HT-29 (cell line): ENCODE results near the gene MAMLD1. TPM values are rescaled to one million over a fixed set of nuclear protein-coding genes. Genes with fewer than 3 reads are reported as not detected.
A peak's percentile ranks its signal among the peaks of the same experiment; 100 is the strongest.

ENCODE experiments used
- DNase-seq: peaks from one replicate; pipeline ENCODE4 v3.0.0-alpha.2; 2015; ENCODE audit warnings: low spot score
- total RNA-seq: library from RNA; depleted of rRNA; stranded (reverse); fragments of >200 nt; shearing (Covaris generic); gene quantifications from 2 replicates; pipeline ENCODE4 v1.2.3, GENCODE V29; 2014

Gene MAMLD1
- total RNA-seq, 1 experiment from 2014 or later = 0.15 TPM

DNA sequence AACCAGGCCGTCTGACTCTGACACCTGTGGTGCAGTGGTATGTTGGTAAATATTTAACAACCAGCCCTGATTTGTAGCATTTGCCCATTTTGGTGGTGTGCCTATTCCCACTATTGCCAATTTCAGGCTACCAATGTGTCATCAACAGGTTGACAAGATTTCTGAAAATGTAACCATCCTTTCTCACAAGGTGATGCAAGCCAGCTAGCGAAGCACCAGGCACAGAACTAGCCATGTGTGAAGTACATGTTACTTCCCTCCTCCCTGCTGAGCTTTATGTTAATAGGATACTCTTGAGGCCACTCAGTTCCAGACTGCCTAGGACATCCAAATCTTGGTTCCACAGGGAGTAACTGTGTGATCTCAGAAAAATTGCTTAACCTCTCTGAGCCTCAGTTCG, 7.2 kb upstream of the MAMLD1 start:
- no peak for DNase-seq

DNA sequence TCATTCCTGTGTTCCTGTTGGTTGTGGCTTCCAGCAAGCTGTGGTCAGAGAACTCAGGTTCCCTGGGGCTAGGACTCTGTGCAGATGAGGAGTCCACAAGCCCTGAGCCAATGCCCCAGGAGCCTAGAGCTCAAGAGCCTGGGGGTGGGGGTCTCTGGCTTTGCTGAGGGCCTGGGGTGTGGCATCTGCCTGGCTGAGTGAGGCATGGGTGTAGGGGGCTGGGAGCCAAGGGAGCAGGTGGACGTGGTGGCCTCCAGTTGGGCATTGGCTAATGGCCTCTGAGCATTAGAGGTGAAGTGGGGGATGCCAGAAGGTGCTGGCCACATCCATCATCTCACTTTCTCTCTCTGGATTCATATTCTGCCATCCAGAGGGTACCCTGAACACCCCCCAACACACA, 5.3 kb upstream of the MAMLD1 start:
- no peak for DNase-seq

DNA sequence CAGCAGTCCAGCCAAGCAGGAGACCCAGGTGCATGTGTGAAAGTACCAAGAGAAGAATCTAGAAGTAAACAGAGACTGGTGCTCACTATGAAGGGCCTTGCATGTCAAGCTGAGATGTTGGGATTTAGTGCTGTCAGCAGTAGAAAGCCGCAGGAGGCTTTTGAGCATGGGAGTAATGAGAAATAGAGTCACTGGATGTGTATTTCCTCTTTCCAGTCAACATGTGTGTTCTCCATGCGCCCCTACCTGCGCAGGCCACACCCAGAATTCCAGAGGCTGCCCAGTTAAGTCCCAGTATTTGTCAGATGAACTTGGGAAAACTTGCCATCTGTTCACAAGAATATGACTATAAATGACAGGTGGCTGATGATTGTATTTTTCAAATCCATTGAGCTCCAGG, 4.5 kb upstream of the MAMLD1 start:
- no peak for DNase-seq

DNA sequence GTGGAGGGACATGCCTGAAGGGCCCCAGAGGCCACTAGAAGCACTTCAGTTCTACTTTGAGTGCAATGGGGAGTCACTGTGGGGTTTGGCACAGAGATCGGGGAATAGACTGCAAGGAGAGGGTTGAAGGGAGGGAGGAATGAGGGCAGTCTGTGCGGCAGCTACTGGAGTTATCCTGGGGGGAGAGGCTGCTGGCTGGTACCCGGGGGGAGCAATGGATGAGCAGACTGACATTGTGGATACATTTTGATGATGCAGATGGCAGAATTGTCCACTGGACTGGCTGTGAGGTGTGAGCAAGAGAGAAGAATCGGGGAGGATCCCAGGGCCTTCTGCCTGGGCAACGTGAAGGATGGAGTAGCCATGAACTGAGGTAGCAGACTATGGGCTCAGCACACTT, 2.8 kb upstream of the MAMLD1 start:
- no peak for DNase-seq

DNA sequence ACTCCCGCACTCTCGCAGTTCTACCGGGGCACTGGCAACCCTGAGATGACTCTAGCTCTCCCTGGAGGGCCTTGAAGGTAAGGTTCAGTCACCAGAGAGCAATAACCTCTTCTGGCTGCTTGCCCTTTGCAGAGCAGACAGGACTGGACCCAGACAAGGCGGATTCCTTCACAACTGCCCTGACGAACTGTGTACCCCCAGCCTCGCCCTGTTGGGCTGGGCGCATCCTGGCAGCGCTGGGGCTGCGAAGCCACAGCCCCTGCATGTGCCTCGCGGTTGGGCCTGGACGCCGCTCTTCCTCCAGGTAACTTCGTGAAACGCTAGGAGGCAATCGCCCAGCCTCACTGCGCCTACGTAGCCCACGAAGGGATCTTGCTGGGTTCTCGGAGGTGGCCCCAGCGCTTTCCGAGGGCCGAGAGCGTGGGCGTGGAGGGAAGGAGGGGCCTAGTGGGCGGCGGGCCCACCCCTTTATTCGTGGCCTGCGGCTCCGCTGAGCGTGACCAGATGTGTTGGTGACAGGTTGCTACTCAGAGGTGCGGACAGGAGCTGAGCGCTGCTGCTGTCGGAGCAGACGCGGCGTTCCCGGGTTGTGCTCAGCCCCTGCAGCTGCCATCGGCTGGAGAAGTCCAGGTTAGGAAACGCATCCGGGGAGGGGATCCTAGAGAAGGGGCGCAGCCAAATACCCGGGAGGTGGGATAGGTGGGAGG, 1.9 kb upstream of the MAMLD1 start:
- no peak for DNase-seq

DNA sequence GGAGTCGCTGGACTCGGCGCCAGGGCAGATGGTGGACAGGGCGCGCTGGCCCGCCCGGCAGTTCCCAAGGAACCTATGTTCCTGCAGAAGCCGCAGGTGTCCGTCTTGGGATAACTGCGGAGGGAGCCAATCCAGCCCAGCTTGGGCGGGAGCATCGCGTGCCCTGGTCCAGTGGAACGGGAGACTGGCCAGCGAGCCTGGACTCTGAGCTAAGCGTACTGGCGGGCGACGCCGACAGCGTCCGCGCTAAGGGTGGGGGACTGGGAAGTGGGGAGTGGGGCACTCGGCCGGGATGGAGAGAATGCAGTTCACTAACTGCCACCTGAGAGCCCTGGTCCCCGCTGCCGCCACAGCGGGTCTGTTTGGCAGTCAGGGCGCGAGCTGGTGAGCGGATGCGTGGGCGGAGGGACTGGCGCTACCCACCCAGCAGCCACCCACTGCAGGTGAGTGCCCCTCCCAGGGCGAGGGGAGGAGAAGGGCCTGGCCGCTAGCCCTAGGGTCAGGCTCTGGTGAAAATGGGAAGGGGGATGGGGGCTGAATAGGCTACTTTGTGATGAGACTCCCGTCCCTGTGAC, 1.3 kb upstream of the MAMLD1 start:
- no peak for DNase-seq

DNA sequence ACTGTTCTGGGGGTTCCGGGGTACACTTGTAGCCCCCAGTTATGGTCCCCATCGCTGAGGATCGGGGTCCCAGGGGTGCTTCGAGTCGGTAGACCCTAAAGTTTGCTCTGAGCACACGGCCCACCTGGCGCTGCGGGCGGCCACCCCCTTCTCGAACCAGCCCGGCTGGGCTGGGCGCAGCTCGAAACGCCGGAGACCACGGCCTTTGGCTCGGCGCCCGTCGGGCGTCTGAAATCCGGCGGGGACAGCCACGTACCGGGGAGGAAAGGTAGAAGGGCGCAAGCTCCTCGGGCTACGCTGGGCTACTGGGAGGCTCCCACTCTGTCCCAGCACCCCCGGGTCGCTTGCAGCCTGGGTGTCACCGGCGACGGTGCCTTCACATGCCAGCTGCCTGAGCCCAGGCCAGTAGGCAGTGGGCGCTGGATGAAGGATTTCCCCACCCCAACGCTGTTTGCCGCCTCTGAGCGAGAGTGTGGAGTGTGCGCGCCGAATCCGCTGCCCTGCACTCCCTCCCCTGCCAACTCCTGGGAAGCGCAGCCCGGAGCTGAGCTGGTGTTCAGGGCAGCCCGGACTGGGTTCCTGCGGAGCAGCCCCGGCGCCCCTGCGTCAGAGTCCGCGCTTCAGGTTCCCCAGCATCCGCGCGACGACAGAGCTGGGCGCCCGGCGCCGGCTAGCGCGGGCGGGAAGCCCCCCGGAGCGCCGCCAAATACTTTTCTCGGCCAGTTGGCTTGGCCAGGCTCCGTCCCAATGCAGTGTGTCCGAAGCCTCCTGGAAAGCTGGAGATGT, 637 bp downstream of the MAMLD1 start:
- DNase-seq = no peak

DNA sequence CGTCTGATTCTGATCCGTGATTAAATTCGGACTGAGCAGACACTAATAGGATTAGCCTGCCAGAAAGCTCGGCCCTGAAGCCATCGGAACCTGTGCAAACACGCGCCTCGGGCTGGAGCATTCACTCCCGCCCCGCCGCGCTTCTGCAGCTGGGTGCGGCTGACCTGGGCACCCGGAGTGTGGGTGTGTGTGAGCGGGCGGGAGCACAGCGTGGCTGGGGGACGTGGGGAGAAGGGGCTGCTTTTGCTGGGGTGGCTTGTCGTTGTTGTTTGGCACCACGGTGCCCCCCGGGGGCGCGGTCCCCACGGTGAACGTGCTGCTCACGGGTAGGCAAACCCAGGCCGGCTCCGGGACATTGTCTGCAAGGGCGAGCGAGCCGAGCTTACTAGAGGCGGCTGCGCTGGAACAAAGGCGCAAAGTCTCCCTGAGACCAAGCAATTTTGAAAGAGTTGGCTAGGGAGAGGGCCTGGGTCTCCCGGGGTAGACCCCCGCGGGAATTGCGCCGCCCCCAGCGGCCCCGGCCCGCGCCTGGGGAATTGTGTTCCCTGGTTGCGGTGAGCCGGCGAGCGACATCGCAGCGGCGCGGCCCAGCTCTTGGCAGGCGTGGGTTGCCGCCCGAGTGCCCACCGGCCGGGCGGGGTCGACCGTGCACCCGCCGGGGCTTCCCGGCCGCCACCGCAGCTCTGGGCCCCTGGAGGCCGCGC, 1.4 kb downstream of the MAMLD1 start:
- DNase-seq = no peak

DNA sequence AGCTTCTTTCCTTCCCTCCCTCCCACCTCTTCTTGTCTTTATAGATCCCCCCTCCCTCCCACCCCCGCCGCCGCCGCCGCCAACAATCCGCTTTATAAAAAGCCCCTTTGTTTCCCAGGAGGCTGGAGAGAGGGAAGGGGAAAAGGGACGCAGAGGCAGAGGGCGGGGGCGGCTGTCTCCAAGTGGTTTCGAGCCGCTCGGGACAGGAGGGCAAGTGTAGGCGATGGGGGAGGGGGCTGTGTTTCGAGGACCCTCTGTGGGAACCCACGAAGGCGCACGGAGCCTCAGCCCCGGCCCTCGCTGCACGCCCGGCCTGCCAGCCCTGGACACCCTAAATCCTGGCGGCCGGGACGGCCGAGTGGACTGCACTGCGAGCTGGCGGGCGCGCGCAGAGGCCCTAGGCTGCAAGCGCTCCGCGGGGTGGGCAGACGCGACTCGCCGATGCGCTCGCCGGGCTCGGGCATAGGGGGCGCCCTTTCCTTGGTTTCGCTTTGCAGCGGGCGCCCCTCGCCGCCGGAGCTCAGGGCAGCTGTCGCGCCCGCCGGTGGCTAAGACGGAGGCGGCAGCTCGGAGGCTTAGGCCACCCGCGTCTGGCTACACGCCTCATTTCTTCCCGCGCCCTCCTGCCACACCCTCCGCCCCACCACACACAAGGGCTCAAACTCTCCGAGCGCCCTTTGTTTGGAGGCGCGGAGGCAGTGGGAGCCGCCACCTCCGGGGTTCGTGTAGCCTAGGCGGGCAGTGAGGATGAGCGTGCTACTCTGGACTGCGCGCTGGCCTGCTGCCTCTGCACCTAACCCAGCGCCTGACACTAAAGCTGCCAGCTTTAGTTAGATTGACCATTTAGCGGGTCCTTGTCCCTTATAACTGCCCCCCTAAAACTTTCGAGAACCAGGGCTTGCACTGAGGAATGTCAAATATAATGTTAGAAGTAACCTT, 2.2 kb downstream of the MAMLD1 start:
- DNase-seq = no peak

DNA sequence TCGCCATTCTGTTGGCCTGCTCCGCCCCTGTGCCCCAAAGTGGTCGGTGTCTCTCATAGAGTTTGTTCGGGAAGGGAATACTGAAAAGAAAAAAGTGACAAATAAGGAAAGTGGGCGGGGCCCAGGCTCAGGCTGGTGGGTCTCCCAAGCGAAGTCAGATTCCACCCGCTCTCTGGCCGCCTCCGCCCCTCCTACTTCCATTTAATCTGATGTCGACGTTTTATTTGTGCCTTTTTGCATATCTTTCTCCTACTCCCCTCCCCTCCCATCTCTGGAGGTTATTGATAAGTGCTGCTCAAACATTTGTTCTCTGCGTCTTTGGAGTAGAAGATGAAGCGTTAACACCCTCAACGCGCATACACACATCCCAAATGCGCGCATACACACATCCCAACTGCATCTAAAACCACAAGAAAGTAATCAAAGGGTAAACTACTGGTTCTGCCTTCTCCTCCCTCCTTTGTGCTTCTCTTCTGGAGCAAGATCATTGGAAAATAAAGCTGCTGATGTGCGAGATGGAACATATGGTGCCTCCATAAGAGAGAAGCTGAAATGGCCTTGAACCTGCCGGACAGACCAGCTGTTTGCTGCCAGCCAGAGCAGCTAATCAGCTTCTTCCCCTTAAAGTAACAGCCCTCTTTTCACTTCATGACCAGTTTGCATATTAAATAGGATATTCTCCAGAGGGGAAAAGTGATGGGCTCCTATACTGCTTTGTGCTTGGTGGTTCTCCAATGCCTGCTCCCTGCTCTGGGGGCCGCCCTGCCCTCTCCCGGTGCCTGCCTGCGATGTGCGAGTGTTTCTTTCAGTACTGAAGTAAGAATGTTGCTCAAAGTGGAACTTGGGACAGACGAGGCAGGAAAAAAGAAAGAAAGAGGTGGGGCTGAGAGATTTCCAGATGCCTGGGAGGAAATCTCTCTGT, 3.1 kb downstream of the MAMLD1 start:
- DNase-seq = no peak

DNA sequence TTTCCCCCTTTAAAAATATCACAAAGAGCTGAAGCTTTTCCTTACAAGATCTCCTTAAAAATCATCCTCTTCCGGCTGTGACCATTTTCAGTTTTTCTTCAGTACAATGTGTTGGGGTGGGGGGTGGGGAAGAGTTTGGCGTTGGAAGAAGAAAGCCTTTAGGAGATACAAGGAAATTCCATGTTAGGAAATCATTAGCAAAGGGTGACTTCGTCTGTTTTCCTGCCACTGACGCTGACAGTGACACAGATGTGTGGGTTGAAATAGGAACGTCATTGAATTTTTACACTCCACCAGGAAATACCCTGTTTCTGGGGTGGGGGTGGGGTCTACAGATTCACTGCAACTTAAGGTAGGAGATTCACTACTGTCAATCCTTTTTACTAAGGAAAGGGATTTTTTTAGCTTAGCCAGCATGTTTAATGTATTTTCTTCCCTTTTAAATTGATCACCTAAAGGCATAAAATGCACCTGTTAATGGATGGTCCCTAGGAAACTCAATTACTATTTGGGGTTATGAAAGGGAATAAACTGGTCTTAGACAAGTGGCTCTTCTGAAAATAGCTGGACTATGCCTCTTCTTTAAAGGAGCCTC, 3.9 kb downstream of the MAMLD1 start:
- DNase-seq = no peak

DNA sequence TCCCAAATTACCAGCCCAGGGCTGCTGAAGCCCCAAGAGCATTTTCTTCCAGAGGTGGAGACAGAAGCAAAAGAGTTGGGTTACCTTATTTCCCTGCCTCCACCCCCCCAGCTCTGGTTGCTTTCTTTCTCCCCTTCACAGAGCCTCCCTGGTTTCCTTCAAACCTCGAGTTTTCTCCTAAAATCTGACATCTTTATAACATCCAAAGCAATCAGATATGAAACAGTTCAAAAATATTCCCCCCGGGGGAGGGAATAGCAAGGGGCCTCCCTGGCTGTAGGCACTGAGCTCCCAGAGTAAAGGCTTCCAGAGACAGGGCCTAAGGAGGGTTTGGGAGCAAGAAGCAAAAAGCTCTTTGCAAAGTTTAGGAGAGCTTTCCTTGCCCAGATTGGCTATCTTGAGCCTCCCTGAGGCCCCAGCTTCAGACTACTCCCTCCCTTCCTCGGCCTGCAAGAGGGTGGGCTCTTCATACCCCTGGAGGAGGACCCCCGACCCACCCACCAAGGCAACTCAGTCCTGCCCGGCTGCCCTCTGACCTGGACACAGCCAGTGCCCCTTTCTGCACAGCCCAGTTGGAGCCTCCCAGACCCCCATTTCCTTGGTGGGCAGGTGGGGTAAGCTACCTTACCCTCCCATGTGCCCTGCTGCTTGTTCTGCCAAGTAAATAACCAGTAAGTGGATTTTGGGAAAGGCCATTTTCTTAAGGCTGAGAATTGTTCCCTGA, 7.6 kb downstream of the MAMLD1 start:
- no peak for DNase-seq

DNA sequence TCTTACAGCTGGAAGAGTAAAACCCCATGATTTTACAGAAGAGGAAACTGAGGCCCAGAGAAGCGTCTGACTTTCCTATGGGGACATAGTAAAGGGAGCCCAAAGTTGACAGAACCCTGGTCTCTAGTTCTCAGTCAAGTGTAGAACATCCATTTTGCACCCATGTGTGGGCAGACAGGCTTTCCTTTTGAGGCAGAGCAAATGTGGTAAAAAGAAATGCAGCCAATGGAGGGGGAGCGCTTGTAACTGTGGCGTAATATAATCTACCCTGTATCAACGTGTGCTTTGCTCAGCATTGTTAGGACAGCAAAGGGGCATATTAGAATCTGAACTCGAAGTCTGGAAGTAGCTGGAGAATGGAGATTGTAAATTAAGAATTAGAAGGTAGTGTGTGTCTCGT, 8.8 kb downstream of the MAMLD1 start:
- DNase-seq = no peak

DNA sequence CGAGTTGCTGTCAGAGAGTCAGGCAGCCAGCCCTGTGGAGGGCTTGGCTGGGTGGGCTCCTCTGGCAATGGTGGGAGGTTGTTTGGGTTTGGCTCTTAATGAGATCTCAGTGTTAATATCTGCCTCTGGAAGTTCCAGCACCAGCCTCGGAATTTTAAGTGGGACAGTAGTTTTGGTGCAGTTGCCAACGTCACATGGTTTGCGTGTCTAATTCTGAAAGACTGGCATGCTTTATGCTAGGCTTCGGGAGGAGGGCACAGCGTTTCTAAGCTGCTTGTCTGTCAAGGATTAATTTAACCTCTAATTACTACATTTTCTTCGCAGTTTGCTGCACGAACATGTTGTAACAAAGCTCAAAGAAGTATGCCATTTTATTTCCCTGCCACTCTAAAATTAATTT, 9.2 kb downstream of the MAMLD1 start:
- DNase-seq = no peak

DNA sequence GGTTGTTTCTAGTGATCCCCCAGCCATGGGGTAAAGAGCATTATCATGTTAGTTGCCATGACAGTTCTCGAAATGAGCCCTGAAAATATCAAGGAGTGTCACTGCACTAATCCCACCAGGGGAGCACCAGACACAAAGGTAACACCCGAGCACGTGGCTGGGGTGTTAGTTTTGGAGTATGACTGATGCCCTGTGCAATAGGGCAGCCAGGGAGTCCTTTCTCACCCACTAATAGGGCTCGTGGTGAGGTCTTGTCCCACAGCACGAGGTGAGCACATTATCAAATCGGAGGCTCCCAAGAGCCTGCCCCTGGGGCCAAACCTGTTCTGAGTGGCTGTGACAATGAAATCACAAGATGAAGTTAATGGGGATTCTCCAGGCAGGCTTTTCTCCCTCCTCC, 9.6 kb downstream of the MAMLD1 start:
- DNase-seq = no peak

DNA sequence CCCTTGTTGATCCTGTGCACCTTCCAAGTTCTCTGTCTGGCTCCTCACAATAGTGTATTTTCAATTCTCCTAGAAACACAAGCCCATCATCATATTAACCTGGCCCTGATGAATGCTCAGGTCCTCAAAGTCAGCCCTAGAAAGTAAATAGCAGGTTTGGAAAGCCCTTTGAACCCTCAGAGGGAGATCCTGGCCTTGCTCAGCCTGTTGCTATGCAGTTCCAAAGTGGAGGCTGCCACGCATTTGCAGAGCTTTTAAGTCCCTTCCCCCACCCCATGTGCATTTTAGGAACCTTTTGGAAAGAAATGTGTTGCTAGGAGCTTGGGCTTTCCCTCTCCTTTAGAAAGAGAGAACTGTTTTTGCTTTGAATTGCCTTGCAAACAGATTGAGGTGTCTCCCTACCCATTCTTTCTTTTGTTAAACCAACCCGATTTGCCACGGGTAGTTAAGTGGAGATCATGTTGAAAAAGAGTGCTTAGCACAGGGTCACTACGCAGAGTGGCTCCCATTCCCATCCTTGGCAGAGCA, 12.2 kb downstream of the MAMLD1 start:
- DNase-seq = no peak

DNA sequence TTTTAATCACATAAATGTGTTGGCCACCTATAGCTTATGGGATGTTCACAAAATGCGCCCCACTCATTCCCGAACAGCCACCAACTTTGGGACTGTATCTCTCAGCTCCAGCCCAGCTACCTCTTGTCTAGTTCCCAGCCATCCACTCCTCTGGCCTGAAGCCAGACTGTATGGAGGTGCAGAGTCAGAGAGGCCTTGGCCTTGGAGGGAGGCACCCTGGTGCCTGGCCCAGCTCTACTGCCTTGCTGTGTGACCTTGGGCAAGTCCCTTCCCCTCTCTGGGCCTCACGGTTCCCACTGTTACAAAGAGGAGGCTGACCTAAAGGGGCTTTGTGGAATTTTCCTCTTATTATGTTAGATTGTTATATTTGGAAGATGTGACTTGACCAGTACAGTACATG, 13.9 kb downstream of the MAMLD1 start:
- DNase-seq = no peak

DNA sequence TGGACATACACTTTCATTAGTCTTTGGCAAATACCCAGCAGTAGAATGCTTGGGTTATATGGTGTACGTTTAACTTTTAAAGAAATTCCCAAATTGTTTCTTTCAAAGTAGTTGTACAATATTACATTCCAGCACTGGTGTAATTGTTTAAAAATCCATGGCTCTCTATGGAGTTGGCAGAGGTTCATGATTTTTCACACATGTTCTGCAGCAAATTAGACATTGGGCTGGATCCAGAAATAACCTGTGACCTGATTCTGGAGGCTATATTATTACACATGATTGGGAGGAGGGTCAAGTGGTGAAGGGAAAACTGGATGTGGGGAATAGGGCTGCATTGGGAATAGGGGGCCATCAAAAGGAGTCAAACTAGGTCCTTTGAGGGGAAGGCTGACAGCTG, 41.9 kb downstream of the MAMLD1 start:
- no peak for DNase-seq

DNA sequence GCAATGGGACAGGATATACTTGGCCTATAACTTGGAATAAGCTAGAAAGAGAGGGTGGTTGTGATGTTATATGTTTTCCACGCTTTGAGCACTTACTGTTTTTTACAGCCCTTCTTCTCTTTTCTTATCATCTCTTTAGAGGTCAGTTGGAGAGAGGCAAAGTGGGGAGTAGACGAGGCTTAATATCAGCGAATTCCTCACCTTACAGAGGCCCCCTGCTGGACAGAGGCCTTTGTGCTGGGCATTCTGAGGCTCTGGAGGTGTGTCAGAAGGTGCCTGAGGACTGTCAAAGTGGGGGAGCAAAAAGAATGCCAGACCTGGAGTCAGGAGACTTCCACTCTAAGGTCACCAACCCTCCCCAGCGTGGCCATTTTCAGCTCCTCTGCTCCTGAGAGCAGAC, 42.5 kb downstream of the MAMLD1 start:
- peak; percentile 48 for DNase-seq
